Retinal pigment epithelial cell (primary cell): ENCODE data around the gene TNS1.

ENCODE experiments used
- DNase-seq: peaks from one replicate; pipeline ENCODE4 v3.0.0-alpha.2; 2010; ENCODE audit warnings: low read depth
- H3K4me3 ChIP-seq: 2 replicates; pipeline ENCODE4 v1.5.1; 2011; ENCODE audit warnings: mild to moderate bottlenecking, low read length, control low read depth, moderate library complexity
- CTCF ChIP-seq: conservative IDR thresholded peaks from 2 replicates; pipeline ENCODE4 v1.5.1; 2011; ENCODE audit warnings: low read depth, low read length, control low read depth, inconsistent platforms

Gene TNS1

GRCh38 chr2:217983276-217984233 is 19.2 kb downstream of the TNS1 start:
- no peak for DNase-seq
- TF ChIP-seq CTCF = no peak
- H3K4me3 ChIP-seq = no peak overlapping the region

GRCh38 chr2:217981971-217982370 is 20.8 kb downstream of the TNS1 start:
- no peak for DNase-seq
- no peak for TF ChIP-seq CTCF
- H3K4me3 ChIP-seq = no peak overlapping the region

GRCh38 chr2:217981084-217981730 is 21.6 kb downstream of the TNS1 start:
- DNase-seq = no peak
- TF ChIP-seq CTCF = no peak
- no peak overlapping the region for H3K4me3 ChIP-seq

GRCh38 chr2:217980591-217980990 is 22.2 kb downstream of the TNS1 start:
- no peak for TF ChIP-seq CTCF
- H3K4me3 ChIP-seq = no peak overlapping the region
- DNase-seq = no peak

GRCh38 chr2:217980036-217980435 is 22.8 kb downstream of the TNS1 start:
- H3K4me3 ChIP-seq = no peak overlapping the region
- no peak for DNase-seq
- no peak for TF ChIP-seq CTCF

- no peak for TF ChIP-seq CTCF
- peak overlapping the region; percentile 56 for H3K4me3 ChIP-seq
- no peak for DNase-seq
Measured at GRCh38 chr2:217979151-217979811, 23.5 kb downstream of the TNS1 start.
